Naive thymus-derived CD8-positive, alpha-beta T cell (primary cell): ENCODE measurements around the gene BACH2. TPM values are rescaled to one million over a fixed set of nuclear protein-coding genes. Genes with fewer than 3 reads are reported as not detected.
"Not testable (repeated sequence)": the region's sequence is repeated elsewhere in the genome, so short reads cannot be mapped to it uniquely, and the experiment has no call there.

Experiments used
- ATAC-seq, 2 donors: fragments of 150-1000 bp; cut with Tn5 transposase in 1 of 2; sonication (Bioruptor Pico), chemical (Tn5 transposase) in 1 of 2; 1 replicate in 1 of 2; 2 replicates in 1 of 2; pipeline ENCODE4 v1.10.0; 2021; ENCODE audit warnings: mild to moderate bottlenecking in 2 of 2, moderate library complexity in 2 of 2
- POLR2A ChIA-PET: fragments of 350-600 bp; sonication (Branson Sonifier 250); formaldehyde crosslinking; loops from one replicate; lab custom pipeline; 2021; ENCODE audit warnings: antibody characterized with exemption; lab: Charles Lee
- DNase-seq, 10 donors: peaks; one replicate each; pipeline versions ENCODE4 v3.0.0 to v3.0.0-alpha.2; 2020 to 2022
- H3K27ac Mint-ChIP-seq, 10 donors: one replicate each; pipeline ENCODE4 v1.8.0; 2020 to 2022; ENCODE audit warnings: mild to moderate bottlenecking in 10 of 10, mixed read lengths in 10 of 10, moderate library complexity in 4 of 10, inconsistent platforms in 1 of 10
- H3K27me3 Mint-ChIP-seq, 5 donors: one replicate each; pipeline ENCODE4 v1.8.0; 2021 to 2022; ENCODE audit warnings: mixed read lengths in 5 of 5
- H3K36me3 Mint-ChIP-seq, 3 donors: one replicate each; pipeline ENCODE4 v1.8.0; 2020 to 2022; ENCODE audit warnings: mixed read lengths in 3 of 3, mild to moderate bottlenecking in 2 of 3, inconsistent platforms in 1 of 3
- H3K4me1 Mint-ChIP-seq, 4 donors: one replicate each; pipeline ENCODE4 v1.8.0; 2021 to 2022; ENCODE audit warnings: mixed read lengths in 4 of 4
- H3K4me3 Mint-ChIP-seq, 10 donors: one replicate each; pipeline ENCODE4 v1.8.0; 2020 to 2022; ENCODE audit warnings: mild to moderate bottlenecking in 10 of 10, mixed read lengths in 10 of 10, moderate library complexity in 6 of 10, inconsistent platforms in 1 of 10
- H3K9me3 Mint-ChIP-seq, 9 donors: one replicate each; pipeline ENCODE4 v1.8.0; 2020 to 2022; ENCODE audit warnings: mixed read lengths in 9 of 9, mild to moderate bottlenecking in 3 of 9, inconsistent platforms in 1 of 9, moderate library complexity in 1 of 9
- polyA plus RNA-seq, 3 donors: library from polyadenylated mRNA; unstranded; fragments of 300-500 nt; fragmentation: Illumina TruSeq; gene quantifications; one replicate each; pipeline ENCODE4 v1.2.3, GENCODE V29; 2021
- total RNA-seq, 8 experiments: library from RNA in 2 of 8; stranded (reverse) in 2 of 8; gene quantifications; one replicate each; pipeline ENCODE4 v1.2.3 and lab custom pipeline; 2021 to 2026

The BACH2 gene
- total and polyA plus RNA-seq, 5 experiments from 2014 or later, result 17.5 to 126 (median 29.3) TPM

DNA sequence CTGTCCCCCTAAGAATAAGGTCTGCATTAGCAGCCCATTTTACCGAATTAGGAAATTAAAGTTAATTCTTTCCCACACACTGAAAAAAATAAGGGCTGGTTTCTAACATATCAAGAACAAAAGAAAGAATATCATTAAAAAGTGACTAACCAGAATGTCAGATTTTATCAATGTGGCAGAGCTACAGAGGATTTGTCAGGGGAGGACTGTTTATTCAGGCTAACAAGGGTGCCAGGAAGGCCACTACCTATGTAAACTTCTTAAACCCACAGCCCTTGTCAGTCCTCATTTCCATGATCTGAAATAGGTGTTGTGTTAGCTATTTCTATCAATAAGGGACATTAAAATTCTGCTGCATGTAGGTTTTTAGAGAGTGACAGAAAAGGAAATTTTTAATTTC, 76.4 kb downstream of the BACH2 start:
- Mint-ChIP-seq H3K4me1 (peaks cover 20 to 37% (median 27%) of the 10 kb centered on the region in 4 donors), H3K27ac (no peak overlapping the region), H3K4me3 (no peak overlapping the region), H3K36me3 (peaks cover 12 to 28% (median 21%) of the 10 kb centered on the region in 3 donors), H3K9me3 (peaks cover 8 to 18% (median 11%) of the 10 kb centered on the region in 9 donors), H3K27me3 (no peaks in the 10 kb centered on the region)
- no peak for DNase-seq
- POLR2A ChIA-PET, result interaction anchor here (1.0 to 1.7 kb wide), 5 partner anchors 64 to 83 kb away, joined by 3 to 5 read pairs (median 3); partner anchors contain the start of gene BACH2
- ATAC-seq, result no peak

DNA sequence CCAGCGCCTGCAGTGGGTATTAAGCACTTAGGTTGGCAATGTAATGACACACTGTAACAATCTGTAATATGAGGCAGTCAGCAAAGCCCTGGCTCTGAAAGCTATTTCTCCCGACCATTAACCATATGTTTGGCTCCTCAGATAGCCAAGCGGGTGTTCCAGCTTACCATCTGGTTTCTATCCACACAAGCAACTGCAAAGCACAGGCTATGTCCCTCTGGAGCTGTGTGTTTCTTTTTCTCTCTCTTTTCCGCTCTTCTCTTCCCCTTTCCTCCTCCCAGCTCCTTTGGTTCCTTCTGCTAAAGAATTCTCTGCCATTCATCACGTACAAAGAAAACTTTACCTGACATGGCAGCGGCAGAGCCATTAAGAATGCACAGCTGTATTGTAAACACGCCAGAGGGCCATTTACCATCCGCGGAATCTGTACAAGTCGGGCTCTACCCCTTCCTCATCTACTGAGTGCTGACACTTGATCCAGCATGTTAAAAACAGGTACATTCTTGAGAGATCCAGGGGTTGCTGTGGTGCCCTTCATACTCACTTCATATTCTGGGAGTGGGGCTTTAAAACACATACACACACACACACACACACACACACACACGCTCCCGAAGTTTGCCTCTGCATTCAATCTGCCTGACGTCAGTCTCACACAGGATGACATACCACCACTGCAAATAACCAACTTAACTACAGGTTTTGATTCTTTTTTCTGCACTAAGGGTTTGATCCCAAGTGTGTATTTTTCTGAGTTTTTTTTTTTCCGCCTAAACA, 77.2 kb downstream of the BACH2 start:
- peaks cover 8 to 18% (median 11%) of the 10 kb centered on the region in 9 donors for H3K9me3 Mint-ChIP-seq
- ATAC-seq (no peak), DNase-seq (peak in 4 of 10 donors; percentile 26 to 48 (median 36))
- H3K4me1 Mint-ChIP-seq, result peaks cover 19 to 31% (median 25%) of the 10 kb centered on the region in 4 donors
- H3K36me3 Mint-ChIP-seq, result peaks cover 12 to 27% (median 21%) of the 10 kb centered on the region in 3 donors
- H3K27me3 Mint-ChIP-seq, result no peaks in the 10 kb centered on the region
- no peak overlapping the region for H3K4me3 Mint-ChIP-seq
- POLR2A ChIA-PET, result interaction anchor here (0.9 to 5.3 kb wide), 15 partner anchors 9 to 174 kb away, joined by 3 to 42 read pairs (median 6); partner anchors contain the start of gene BACH2
- no peak overlapping the region for H3K27ac Mint-ChIP-seq

DNA sequence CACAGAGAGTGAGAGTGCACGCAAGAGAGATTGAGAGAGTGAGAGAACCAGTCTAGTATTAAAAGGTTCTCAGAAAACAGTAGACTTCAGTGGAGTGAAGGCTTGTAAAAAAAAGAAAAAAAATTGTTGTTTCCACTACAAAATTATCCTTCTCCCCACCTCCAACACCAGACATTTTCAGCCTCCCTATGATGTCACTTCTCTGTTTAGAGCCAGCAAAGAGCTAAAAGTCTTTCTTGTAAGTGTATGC, 77.8 kb downstream of the BACH2 start:
- H3K9me3 Mint-ChIP-seq, result peaks cover 8 to 17% (median 10%) of the 10 kb centered on the region in 9 donors
- no peak overlapping the region for H3K27ac Mint-ChIP-seq
- H3K27me3 Mint-ChIP-seq, result no peaks in the 10 kb centered on the region
- peak; percentile 45 to 49 for ATAC-seq
- DNase-seq, result peak in 5 of 10 donors; percentile 34 to 77 (median 61)
- POLR2A ChIA-PET, result interaction anchor here (0.7 to 5.3 kb wide), 17 partner anchors 9 to 289 kb away, joined by 3 to 42 read pairs (median 4); no protein-coding TSS in a partner anchor
- peaks cover 15 to 31% (median 27%) of the 10 kb centered on the region in 4 donors for H3K4me1 Mint-ChIP-seq
- peaks cover 10 to 23% (median 17%) of the 10 kb centered on the region in 3 donors for H3K36me3 Mint-ChIP-seq
- H3K4me3 Mint-ChIP-seq, result no peak overlapping the region

DNA sequence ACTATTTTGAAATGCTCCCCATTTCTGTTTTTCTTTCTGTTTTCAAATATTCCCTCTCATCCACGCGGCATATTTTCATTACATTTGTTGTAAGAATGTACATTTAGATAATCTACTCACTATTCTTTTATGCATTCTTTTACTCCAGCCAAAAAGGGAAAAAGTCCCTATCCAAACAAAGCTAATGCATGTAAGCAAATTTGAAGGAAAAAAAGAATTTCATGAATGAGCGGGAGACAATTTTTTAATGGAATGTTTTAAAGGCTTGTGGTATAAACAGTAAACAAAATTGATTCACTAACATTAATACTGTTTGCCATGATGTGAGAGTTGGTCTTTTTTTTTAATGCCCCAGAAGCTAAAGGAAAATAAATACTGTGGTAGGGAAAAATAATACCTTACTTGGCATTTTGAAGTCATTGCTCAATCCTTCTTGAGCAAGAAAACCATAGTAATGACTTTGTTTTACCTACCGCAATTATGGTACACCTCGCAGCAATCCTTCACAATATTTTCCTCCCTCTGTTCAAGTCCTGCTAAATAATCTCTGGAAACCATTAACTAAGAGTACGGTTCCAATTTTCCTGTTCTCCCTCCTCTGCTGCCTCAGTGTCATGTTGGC, 79.0 kb downstream of the BACH2 start:
- POLR2A ChIA-PET, result interaction anchor here (0.7 to 5.3 kb wide), 10 partner anchors 7 to 172 kb away, joined by 3 to 42 read pairs (median 9); partner anchors contain the start of gene BACH2
- Mint-ChIP-seq H3K27ac (no peak overlapping the region), H3K4me3 (peak overlapping the region in 1 of 10 donors; percentile 74)

DNA sequence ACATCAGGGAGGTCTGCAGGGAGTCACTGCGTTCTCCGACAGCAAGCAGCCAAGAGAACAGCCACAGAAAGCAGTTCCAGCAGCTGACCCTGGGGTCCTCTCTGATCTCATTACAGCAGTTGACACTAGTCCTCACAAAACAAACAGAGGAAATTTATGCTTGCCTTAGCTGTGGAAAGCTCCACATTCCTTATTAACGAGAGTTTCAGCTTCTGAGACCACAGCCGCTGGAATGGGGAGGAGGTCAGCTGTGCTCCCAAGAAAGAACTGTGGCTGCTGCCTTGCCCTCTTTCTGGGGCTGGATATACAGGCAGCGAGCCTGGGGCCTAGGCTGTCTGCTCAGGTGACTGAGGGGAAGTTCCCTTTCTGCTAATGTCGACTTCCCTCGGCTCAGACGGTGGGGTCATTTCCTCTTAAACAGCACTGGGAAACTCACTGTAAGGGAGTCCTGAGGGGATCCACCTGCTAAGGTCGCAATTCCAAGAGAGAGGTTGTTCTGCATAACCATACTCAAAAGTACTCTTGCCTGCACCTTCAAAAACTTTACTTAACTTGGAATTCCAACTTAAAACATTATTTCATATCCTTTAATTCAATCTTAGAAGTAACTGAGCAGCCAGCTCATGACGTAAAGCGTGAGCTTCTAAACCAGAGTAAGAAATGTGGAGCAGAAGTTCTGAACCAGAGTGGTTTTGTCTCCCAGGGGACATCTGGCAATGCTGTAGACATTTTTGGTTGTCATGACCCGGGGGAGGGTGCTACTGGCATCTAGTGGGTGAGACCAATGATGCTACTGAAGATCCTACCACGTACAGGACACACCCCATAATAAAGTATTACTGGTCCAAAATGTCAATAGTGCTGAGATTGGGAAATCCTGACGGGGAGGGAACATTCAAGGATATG, 80.3 kb downstream of the BACH2 start:
- Mint-ChIP-seq H3K4me1 (peaks cover 24 to 37% (median 31%) of the 10 kb centered on the region in 4 donors), H3K4me3 (peak overlapping the region in 8 of 10 donors; percentile 52 to 79 (median 71)), H3K27ac (no peak overlapping the region), H3K36me3 (peaks cover 0 to 6% (median under 1%) of the 10 kb centered on the region in 3 donors), H3K27me3 (no peaks in the 10 kb centered on the region), H3K9me3 (no peaks in the 10 kb centered on the region)
- peak; percentile 34 to 76 (median 63) for DNase-seq
- ATAC-seq, result peak; percentile 36 to 64
- POLR2A ChIA-PET, result interaction anchor here (0.9 to 5.3 kb wide), 10 partner anchors 14 to 276 kb away, joined by 3 to 42 read pairs (median 6); partner anchors contain the start of gene BACH2

More for the DNA sequence above, 79.0 kb downstream of the BACH2 start:
- no peaks in the 10 kb centered on the region for H3K27me3 Mint-ChIP-seq
- ATAC-seq (no peak), DNase-seq (no peak)
- peaks cover 2 to 7% (median 2%) of the 10 kb centered on the region in 9 donors for H3K9me3 Mint-ChIP-seq
- peaks cover 19 to 35% (median 30%) of the 10 kb centered on the region in 4 donors for H3K4me1 Mint-ChIP-seq
- H3K36me3 Mint-ChIP-seq, result peaks cover 2 to 11% (median 6%) of the 10 kb centered on the region in 3 donors

DNA sequence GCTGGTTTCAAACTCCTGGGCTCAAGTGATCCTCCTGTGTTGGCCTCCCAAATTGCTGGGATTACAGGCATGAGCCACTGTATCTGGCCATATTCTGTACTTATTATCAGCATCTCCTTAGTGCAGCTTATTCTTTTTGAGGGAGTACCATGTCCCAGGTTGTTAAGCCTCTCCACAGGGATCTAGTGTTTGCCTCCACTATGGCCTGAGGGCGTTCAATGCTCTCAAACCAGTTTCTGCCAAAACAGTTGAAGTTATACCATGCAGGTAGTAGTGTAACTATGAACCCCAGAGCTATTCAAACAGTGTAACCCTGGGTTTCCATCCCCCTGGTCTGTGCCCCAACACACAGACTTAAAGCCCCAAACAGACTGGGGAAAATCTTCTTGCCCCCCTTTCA, 81.7 kb downstream of the BACH2 start:
- peaks cover 0 to 8% (median 0%) of the 10 kb centered on the region in 3 donors for H3K36me3 Mint-ChIP-seq
- no peaks in the 10 kb centered on the region for H3K27me3 Mint-ChIP-seq
- peaks cover 33 to 45% (median 41%) of the 10 kb centered on the region in 4 donors for H3K4me1 Mint-ChIP-seq
- no peak for DNase-seq
- peak overlapping the region in 5 of 10 donors; percentile 8 to 74 (median 32) for H3K4me3 Mint-ChIP-seq
- POLR2A ChIA-PET, result interaction anchor here (1.0 to 5.3 kb wide), 5 partner anchors 12 to 96 kb away, joined by 3 to 42 read pairs (median 16); partner anchors contain the start of gene BACH2
- no peak overlapping the region for H3K27ac Mint-ChIP-seq
- no peak for ATAC-seq
- no peaks in the 10 kb centered on the region for H3K9me3 Mint-ChIP-seq

DNA sequence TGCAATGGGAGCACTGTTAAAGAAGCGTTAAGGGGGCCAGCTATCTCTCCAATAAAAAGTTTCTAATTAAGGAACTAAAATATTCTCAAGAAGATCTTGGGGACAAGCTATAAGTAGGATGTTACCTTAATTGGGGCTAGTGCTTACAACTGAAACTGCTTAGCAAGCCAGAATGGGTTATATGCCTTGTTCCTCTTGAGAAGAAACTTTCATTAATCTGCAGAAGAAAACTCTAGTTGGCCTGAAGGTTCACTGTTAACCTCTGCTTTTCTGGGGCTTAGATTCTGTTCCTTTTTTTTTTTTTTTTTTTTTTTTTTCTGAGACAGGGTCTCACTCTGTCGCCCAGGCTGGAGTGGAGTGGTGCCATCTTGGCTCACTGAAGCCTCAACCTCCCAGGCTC, 82.2 kb downstream of the BACH2 start:
- POLR2A ChIA-PET, result interaction anchor here (0.7 to 5.3 kb wide), 6 partner anchors 12 to 90 kb away, joined by 3 to 42 read pairs (median 10); partner anchors contain the start of gene BACH2
- DNase-seq, result no peak
- peaks cover 0 to 8% (median 0%) of the 10 kb centered on the region in 3 donors for H3K36me3 Mint-ChIP-seq
- no peak for ATAC-seq
- no peaks in the 10 kb centered on the region for H3K27me3 Mint-ChIP-seq
- peak overlapping the region in 3 of 10 donors; percentile 62 to 88 (median 76) for H3K27ac Mint-ChIP-seq
- H3K4me3 Mint-ChIP-seq, result peak overlapping the region in 4 of 10 donors; percentile 18 to 57 (median 34)
- peaks cover 35 to 50% (median 45%) of the 10 kb centered on the region in 4 donors for H3K4me1 Mint-ChIP-seq
- no peaks in the 10 kb centered on the region for H3K9me3 Mint-ChIP-seq

DNA sequence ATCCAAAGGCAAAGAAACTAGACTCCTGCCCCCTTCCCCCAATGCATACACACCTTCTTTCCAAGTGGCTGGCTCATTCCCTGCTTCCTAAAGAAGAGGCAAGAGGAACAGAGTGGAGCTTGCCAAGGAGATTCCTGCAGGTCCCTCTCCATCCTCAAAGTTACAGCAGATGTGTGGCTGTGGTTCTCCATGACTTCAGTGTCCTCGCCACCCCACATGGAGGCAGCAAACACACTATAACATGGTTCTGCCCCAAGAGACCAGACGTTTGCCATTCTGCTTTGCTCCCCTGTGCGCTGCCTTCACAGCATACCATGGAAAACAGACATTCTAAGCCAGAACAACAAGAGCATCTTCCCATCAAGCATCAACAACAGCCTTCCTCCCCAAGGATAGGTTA, 84.4 kb downstream of the BACH2 start:
- H3K9me3 Mint-ChIP-seq, result no peaks in the 10 kb centered on the region
- ATAC-seq (no peak), DNase-seq (peak in 1 of 10 donors; percentile 41)
- peaks cover 0 to 15% (median 7%) of the 10 kb centered on the region in 3 donors for H3K36me3 Mint-ChIP-seq
- POLR2A ChIA-PET, result interaction anchor here (0.9 to 3.1 kb wide), 4 partner anchors 10 to 83 kb away, joined by 3 to 8 read pairs (median 4); no protein-coding TSS in a partner anchor
- peak overlapping the region in 8 of 10 donors; percentile 9 to 59 (median 28) for H3K4me3 Mint-ChIP-seq
- H3K27me3 Mint-ChIP-seq, result no peaks in the 10 kb centered on the region
- H3K4me1 Mint-ChIP-seq, result peaks cover 42 to 69% (median 64%) of the 10 kb centered on the region in 4 donors
- H3K27ac Mint-ChIP-seq, result peak overlapping the region in 5 of 10 donors; percentile 76 to 91 (median 89)

DNA sequence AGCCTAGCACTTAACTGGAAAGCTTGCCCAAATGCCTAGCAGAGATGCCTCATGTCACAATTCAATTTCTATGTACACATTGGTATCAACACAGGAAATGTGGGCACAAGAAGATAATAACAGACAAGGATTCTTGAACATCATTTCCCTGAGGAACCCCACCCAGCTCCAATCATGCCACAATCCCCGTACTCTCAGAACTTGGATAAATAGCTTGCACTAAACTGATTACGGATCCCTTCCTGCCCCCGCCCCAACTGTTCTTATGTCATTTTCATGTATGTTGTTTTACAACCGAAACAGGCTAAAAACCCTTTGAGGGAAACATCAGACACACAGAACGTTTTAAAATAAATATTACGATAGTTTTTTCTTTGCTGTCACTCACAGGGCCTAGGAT, 87.1 kb downstream of the BACH2 start:
- POLR2A ChIA-PET, result interaction anchor here (0.7 to 3.1 kb wide), 5 partner anchors 9 to 260 kb away, joined by 3 to 9 read pairs (median 5); partner anchors contain the start of gene BACH2
- peak; percentile 48 to 66 for ATAC-seq
- no peaks in the 10 kb centered on the region for H3K9me3 Mint-ChIP-seq
- no peaks in the 10 kb centered on the region for H3K27me3 Mint-ChIP-seq
- peak in 2 of 10 donors; percentile 48 to 49 for DNase-seq
- H3K4me3 Mint-ChIP-seq, result peak overlapping the region; percentile 2 to 83 (median 62)
- H3K4me1 Mint-ChIP-seq, result peaks cover 44 to 95% (median 88%) of the 10 kb centered on the region in 4 donors
- peaks cover 12 to 36% (median 27%) of the 10 kb centered on the region in 3 donors for H3K36me3 Mint-ChIP-seq
- H3K27ac Mint-ChIP-seq, result peak overlapping the region in 7 of 10 donors; percentile 83 to 97 (median 92)

DNA sequence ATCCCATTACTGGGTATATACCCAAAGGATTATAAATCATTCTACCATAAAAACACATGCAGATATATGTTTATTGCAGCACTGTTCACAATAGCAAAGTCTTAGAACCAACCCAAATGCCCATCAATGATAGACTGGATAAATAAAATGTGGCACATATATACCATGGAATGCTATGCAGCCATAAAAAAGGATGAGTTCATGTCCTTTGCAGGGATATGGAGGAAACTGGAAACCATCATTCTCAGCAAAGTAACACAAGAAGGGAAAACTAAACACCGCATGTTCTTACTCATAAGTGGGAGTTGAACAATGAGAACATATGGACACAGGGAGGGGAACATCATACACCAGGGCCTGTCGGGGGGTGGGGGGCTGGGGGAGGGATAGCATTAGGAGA, 88.0 kb downstream of the BACH2 start:
- DNase-seq, H3K9me3 Mint-ChIP-seq, ATAC-seq, POLR2A ChIA-PET, H3K27me3 Mint-ChIP-seq: not testable (repeated sequence)
- Mint-ChIP-seq H3K36me3 (peaks cover 12 to 44% (median 32%) of the 10 kb centered on the region in 3 donors), H3K4me1 (peaks cover 44 to 93% (median 91%) of the 10 kb centered on the region in 4 donors), H3K27ac (peak overlapping the region in 9 of 10 donors; percentile 41 to 94 (median 80)), H3K4me3 (peak overlapping the region in 7 of 10 donors; percentile 24 to 65 (median 38))
